ENCODE results near the gene ADAMTS10. TPM values are rescaled to one million over a fixed set of nuclear protein-coding genes. Genes with fewer than 3 reads are reported as not detected.

Gene ADAMTS10
- total and polyA plus RNA-seq, 2 of the 13 experiments (the other 11 are each of a cell fraction or from before 2014, with no cell fraction given) = 0.49 to 1.7 TPM

DNA sequence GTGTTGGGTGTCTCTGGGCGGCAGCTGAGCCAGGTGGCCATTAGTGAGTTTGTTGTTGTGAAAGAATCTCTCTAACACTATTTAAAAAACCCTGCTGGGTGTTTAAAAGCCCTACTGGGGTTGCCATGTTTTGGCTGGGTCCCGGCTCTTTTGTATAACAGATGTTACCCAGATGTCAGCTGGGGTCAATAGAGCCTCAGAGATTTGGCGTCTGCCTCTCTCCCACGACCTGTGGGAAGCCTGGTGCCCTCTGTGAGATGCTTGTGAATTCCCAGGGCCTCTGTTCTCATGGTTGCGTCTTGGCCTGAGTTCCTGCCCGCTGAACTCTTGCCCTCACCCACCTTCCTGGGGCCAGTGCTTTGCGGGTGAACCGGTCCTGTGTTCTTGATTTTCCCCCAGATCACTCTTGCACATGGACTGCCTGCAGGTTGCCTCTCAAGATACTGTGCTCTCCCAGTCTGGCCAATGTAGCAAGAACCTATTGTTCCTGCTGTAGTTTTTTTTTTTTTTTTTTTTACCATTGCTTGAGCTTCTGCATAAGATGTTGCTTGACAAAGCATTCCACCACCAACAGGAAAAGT is 29.4 kb upstream of the ADAMTS10 start (continued):
- TF ChIP-seq, protein P1, sequence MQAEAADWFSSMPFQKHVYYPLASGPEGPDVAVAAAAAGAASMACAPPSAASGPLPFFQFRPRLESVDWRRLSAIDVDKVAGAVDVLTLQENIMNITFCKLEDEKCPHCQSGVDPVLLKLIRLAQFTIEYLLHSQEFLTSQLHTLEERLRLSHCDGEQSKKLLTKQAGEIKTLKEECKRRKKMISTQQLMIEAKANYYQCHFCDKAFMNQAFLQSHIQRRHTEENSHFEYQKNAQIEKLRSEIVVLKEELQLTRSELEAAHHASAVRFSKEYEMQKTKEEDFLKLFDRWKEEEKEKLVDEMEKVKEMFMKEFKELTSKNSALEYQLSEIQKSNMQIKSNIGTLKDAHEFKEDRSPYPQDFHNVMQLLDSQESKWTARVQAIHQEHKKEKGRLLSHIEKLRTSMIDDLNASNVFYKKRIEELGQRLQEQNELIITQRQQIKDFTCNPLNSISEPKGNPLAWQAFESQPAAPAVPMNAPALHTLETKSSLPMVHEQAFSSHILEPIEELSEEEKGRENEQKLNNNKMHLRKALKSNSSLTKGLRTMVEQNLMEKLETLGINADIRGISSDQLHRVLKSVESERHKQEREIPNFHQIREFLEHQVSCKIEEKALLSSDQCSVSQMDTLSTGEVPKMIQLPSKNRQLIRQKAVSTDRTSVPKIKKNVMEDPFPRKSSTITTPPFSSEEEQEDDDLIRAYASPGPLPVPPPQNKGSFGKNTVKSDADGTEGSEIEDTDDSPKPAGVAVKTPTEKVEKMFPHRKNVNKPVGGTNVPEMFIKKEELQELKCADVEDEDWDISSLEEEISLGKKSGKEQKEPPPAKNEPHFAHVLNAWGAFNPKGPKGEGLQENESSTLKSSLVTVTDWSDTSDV (CRISPR knock-in tag; IDR thresholded peaks at IDR 0.05) = 0 out of 2 replicates have a peak, but pooled peaks have one; percentile 32
- peak; percentile 29; the same call in 1 of the 2 replicates for TF ChIP-seq BORCS8-MEF2B (CRISPR knock-in tag; IDR thresholded peaks at IDR 0.05)

DNA sequence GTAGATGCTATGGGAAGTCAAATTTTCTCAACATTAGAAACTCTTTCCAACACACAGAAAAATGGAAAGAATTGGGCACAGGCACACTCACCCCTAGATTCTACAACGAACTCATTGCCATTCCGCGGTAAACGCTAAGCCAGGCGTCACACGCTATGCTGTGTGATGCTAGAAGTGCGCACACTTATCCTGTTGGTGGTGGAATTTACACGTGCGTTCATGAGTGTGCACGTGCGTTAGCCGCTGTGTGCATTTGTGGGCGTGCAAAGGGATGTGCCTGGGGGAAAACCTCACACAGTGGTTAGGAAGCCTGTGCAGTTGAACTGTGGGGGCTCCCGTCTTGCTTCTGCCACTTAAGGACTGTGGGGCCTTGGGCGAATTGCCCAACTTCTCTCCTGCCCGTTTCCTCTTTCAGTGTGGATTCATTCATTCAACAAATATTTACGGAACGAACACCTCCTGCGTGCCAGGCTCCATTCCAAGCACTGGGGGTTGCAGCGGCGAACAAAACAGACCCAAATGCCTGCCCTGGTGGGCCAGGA is 27.6 kb upstream of the ADAMTS10 start:
- Histone ChIP-seq H3K9me3 (ENCODE audit: low read length) (peaks cover 5% of the 10 kb centered on the region), H3K79me2 (ENCODE audit: insufficient read depth, low read length) (no peaks in the 10 kb centered on the region), H3K9ac (ENCODE audit: insufficient read depth, low read depth, low read length) (no peak overlapping the region), H3K4me1 (ENCODE audit: insufficient read depth, low read length) (peaks cover 70% of the 10 kb centered on the region), H3K36me3 (replicated peaks in 1 of 2; ENCODE audit: control insufficient read depth in 1 of 2, insufficient read depth in 2 of 2, low read length in 2 of 2) (no peaks in the 10 kb centered on the region), H4K20me1 (ENCODE audit: insufficient read depth, low read length) (no peaks in the 10 kb centered on the region), H2AFZ (ENCODE audit: low read length) (no peak overlapping the region), H3K27ac (ENCODE audit: extremely low read length, insufficient read depth, low read length) (peak overlapping the region; percentile 86), H3K4me3 (replicated peaks in 1 of 3; ENCODE audit: insufficient read depth in 1 of 3, low read depth in 2 of 3, low read length in 3 of 3) (peak overlapping the region in 1 of 3 experiments; percentile 46; a peak in 2 of 6 replicates), H3K4me2 (ENCODE audit: low read depth, low read length) (peak overlapping the region; percentile 53), H3K27me3 (ENCODE audit: control insufficient read depth in 1 of 2, insufficient read depth in 2 of 2, low read length in 2 of 2) (no peaks in the 10 kb centered on the region)
- ATAC-seq (peak; percentile 29; the same call in 2 of the 3 replicates), FAIRE-seq (peak; percentile 42), DNase-seq (ENCODE audit: low spot score) (peak; percentile 71)
- WGBS (ENCODE audit: low lambda C conversion rate) = 35% methylated on average over 13 of the region's 21 CpGs
- BruUV-seq (replicated peaks) = no TSS peak
- CTCF ChIA-PET (ENCODE audit: low intra/inter-chr PET ratio, low total read pairs) = interaction anchor here (0.8 kb wide), 1 partner anchor 23 kb away, joined by 3 read pairs; no protein-coding TSS in a partner anchor
- POLR2A ChIA-PET = no interaction called here
- intact Hi-C loops (cut with micrococcal nuclease; ENCODE audit: unreplicated experiment) = no loop called here
- in situ Hi-C loops (cut with HindIII; ENCODE audit: extremely low pct_ligation_motif_present, low pct_unique_long_range_greater_than_20kb) = no loop called here
- TF ChIP-seq PHF20 (CRISPR knock-in tag; IDR thresholded peaks at IDR 0.05) = no peak
- no peak for TF ChIP-seq CHD2 (IDR thresholded peaks at IDR 0.05; ENCODE audit: low read depth, low read length)
- TF ChIP-seq ZNF33A (CRISPR knock-in tag; IDR thresholded peaks at IDR 0.05; ENCODE audit: borderline replicate concordance) = no peak
- no peak for TF ChIP-seq ZNF282 (IDR thresholded peaks at IDR 0.05; ENCODE audit: partially characterized antibody)
- TF ChIP-seq SRSF9 (IDR thresholded peaks at IDR 0.05; ENCODE audit: borderline replicate concordance, insufficient read depth, low read depth, low read length, poor library complexity, severe bottlenecking) = no peak
- no peak for TF ChIP-seq ZFX (CRISPR knock-in tag; IDR thresholded peaks at IDR 0.05; ENCODE audit: low read depth)
- TF ChIP-seq SCMH1 (CRISPR knock-in tag; IDR thresholded peaks at IDR 0.05; ENCODE audit: borderline replicate concordance) = no peak
- TF ChIP-seq, protein P2, sequence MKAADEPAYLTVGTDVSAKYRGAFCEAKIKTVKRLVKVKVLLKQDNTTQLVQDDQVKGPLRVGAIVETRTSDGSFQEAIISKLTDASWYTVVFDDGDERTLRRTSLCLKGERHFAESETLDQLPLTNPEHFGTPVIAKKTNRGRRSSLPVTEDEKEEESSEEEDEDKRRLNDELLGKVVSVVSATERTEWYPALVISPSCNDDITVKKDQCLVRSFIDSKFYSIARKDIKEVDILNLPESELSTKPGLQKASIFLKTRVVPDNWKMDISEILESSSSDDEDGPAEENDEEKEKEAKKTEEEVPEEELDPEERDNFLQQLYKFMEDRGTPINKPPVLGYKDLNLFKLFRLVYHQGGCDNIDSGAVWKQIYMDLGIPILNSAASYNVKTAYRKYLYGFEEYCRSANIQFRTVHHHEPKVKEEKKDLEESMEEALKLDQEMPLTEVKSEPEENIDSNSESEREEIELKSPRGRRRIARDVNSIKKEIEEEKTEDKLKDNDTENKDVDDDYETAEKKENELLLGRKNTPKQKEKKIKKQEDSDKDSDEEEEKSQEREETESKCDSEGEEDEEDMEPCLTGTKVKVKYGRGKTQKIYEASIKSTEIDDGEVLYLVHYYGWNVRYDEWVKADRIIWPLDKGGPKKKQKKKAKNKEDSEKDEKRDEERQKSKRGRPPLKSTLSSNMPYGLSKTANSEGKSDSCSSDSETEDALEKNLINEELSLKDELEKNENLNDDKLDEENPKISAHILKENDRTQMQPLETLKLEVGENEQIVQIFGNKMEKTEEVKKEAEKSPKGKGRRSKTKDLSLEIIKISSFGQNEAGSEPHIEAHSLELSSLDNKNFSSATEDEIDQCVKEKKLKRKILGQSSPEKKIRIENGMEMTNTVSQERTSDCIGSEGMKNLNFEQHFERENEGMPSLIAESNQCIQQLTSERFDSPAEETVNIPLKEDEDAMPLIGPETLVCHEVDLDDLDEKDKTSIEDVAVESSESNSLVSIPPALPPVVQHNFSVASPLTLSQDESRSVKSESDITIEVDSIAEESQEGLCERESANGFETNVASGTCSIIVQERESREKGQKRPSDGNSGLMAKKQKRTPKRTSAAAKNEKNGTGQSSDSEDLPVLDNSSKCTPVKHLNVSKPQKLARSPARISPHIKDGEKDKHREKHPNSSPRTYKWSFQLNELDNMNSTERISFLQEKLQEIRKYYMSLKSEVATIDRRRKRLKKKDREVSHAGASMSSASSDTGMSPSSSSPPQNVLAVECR (CRISPR knock-in tag; IDR thresholded peaks at IDR 0.05; ENCODE audit: borderline replicate concordance) = no peak
- TF ChIP-seq, protein P3, sequence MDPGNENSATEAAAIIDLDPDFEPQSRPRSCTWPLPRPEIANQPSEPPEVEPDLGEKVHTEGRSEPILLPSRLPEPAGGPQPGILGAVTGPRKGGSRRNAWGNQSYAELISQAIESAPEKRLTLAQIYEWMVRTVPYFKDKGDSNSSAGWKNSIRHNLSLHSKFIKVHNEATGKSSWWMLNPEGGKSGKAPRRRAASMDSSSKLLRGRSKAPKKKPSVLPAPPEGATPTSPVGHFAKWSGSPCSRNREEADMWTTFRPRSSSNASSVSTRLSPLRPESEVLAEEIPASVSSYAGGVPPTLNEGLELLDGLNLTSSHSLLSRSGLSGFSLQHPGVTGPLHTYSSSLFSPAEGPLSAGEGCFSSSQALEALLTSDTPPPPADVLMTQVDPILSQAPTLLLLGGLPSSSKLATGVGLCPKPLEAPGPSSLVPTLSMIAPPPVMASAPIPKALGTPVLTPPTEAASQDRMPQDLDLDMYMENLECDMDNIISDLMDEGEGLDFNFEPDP (CRISPR knock-in tag; conservative IDR thresholded peaks at IDR 0.05) = no peak
- TF ChIP-seq SALL1 (CRISPR knock-in tag; IDR thresholded peaks at IDR 0.05) = peak; percentile 57
- no peak for TF ChIP-seq ZNF766 (CRISPR knock-in tag; IDR thresholded peaks at IDR 0.05; ENCODE audit: borderline replicate concordance)
- no peak for TF ChIP-seq ZNF777 (CRISPR knock-in tag; IDR thresholded peaks at IDR 0.05)

Measured in HepG2 (cell line).